H9 (cell line): Measurements from ENCODE around the gene GPX5. TPM values are rescaled to one million over a fixed set of nuclear protein-coding genes. Genes with fewer than 3 reads are reported as not detected.

Experiments
- DNase-seq: peaks from one replicate; pipeline ENCODE4 v3.0.0-alpha.2; 2017
- H2AFZ ChIP-seq: one replicate; pipeline ENCODE4 v1.6.1; 2013; ENCODE audit warnings: mild to moderate bottlenecking, low read length, control low read depth, moderate library complexity
- H2AK5ac ChIP-seq: 2 replicates; pipeline ENCODE4 v1.6.1; 2013; ENCODE audit warnings: low read length, control low read depth, mixed read lengths; ENCODE audit not compliant: insufficient read length
- H2BK120ac ChIP-seq: one replicate; pipeline ENCODE4 v1.6.1; 2013; ENCODE audit warnings: low read depth, mild to moderate bottlenecking, low read length, control low read depth, inconsistent platforms; ENCODE audit not compliant: poor library complexity, severe bottlenecking
- H2BK12ac ChIP-seq: 2 replicates; pipeline ENCODE4 v1.6.1; 2013; ENCODE audit warnings: low read length, control low read depth, mixed read lengths, low read depth; ENCODE audit not compliant: insufficient read length
- H2BK15ac ChIP-seq: 2 replicates; pipeline ENCODE4 v1.6.1; 2013; ENCODE audit warnings: low read depth, low read length, control low read depth
- H2BK20ac ChIP-seq: one replicate; pipeline ENCODE4 v1.6.1; 2013; ENCODE audit warnings: low read depth, mild to moderate bottlenecking, low read length, control low read depth, inconsistent platforms; ENCODE audit not compliant: poor library complexity, severe bottlenecking
- H2BK5ac ChIP-seq: 2 replicates; pipeline ENCODE4 v1.6.1; 2013; ENCODE audit warnings: low read length, control low read depth, mixed read lengths; ENCODE audit not compliant: insufficient read length
- H3K14ac ChIP-seq: 2 replicates; pipeline ENCODE4 v1.6.1; 2013; ENCODE audit warnings: low read length, control low read depth; ENCODE audit not compliant: insufficient read depth
- H3K18ac ChIP-seq: 2 replicates; pipeline ENCODE4 v1.6.1; 2013; ENCODE audit warnings: low read depth, mild to moderate bottlenecking, mixed read lengths, low read length, control low read depth; ENCODE audit not compliant: insufficient read length
- H3K23ac ChIP-seq: 2 replicates; pipeline ENCODE4 v1.6.1; 2013; ENCODE audit warnings: low read length, control low read depth, mixed read lengths, low read depth; ENCODE audit not compliant: insufficient read length
- H3K23me2 ChIP-seq: 2 replicates; pipeline ENCODE4 v1.6.1; 2013; ENCODE audit warnings: low read depth, mild to moderate bottlenecking, mixed read lengths, low read length, control low read depth; ENCODE audit not compliant: insufficient read length, poor library complexity, severe bottlenecking
- H3K27ac ChIP-seq: 2 replicates; pipeline ENCODE4 v1.5.1; 2013; ENCODE audit warnings: low read length, control low read depth, mixed read lengths, low read depth; ENCODE audit not compliant: insufficient read length
- H3K27me3 ChIP-seq: 2 replicates; pipeline ENCODE4 v1.6.1; 2013; ENCODE audit warnings: low read length, control low read depth, inconsistent platforms; ENCODE audit not compliant: insufficient read depth
- H3K4ac ChIP-seq: 2 replicates; pipeline ENCODE4 v1.6.1; 2013; ENCODE audit warnings: low read depth, mild to moderate bottlenecking, control low read depth, inconsistent platforms, low read length, moderate library complexity
- H3K4me1 ChIP-seq: 2 replicates; pipeline ENCODE4 v1.6.1; 2013; ENCODE audit warnings: low read length, control low read depth, inconsistent platforms; ENCODE audit not compliant: insufficient read depth
- H3K4me2 ChIP-seq: 2 replicates; pipeline ENCODE4 v1.6.1; 2013; ENCODE audit warnings: low read length, control low read depth, mixed read lengths; ENCODE audit not compliant: insufficient read length, insufficient read depth
- H3K56ac ChIP-seq: 2 replicates; pipeline ENCODE4 v1.6.1; 2013; ENCODE audit warnings: low read depth, mild to moderate bottlenecking, mixed read lengths, low read length, control low read depth; ENCODE audit not compliant: insufficient read length
- H3K79me1 ChIP-seq: 2 replicates; pipeline ENCODE4 v1.6.1; 2013; ENCODE audit warnings: low read depth, mild to moderate bottlenecking, moderate library complexity, low read length, control low read depth, inconsistent platforms; ENCODE audit not compliant: insufficient read depth, poor library complexity, severe bottlenecking
- H3K79me2 ChIP-seq: 2 replicates; pipeline ENCODE4 v1.6.1; 2013; ENCODE audit warnings: low read length, control low read depth, inconsistent platforms; ENCODE audit not compliant: insufficient read depth
- H3K9ac ChIP-seq: 2 replicates; pipeline ENCODE4 v1.6.1; 2013; ENCODE audit warnings: low read length, control low read depth, mixed read lengths; ENCODE audit not compliant: insufficient read length; ENCODE audit errors: extremely low read depth
- H3K9me3 ChIP-seq: one replicate; pipeline ENCODE4 v1.6.1; 2013; ENCODE audit warnings: low read depth, low read length, inconsistent platforms; ENCODE audit not compliant: control insufficient read depth
- H3T11ph ChIP-seq: one replicate; pipeline ENCODE4 v1.6.1; 2013; ENCODE audit warnings: mild to moderate bottlenecking, low read length, control low read depth, inconsistent platforms
- H4K20me1 ChIP-seq: one replicate; pipeline ENCODE4 v1.6.1; 2013; ENCODE audit not compliant: control insufficient read depth, insufficient read length, insufficient read depth
- H4K5ac ChIP-seq: 2 replicates; pipeline ENCODE4 v1.6.1; 2013; ENCODE audit warnings: low read depth, mild to moderate bottlenecking, mixed read lengths, low read length, control low read depth; ENCODE audit not compliant: insufficient read length
- H4K8ac ChIP-seq: replicated peaks from 2 replicates; pipeline ENCODE4 v1.6.1; 2013; ENCODE audit warnings: low read length, control low read depth, mixed read lengths, low read depth; ENCODE audit not compliant: insufficient read length
- H4K91ac ChIP-seq: 2 replicates; pipeline ENCODE4 v1.6.1; 2013; ENCODE audit warnings: low read depth, mild to moderate bottlenecking, moderate library complexity, mixed read lengths, low read length, control low read depth; ENCODE audit not compliant: insufficient read length
- H3K27ac Mint-ChIP-seq, 3 experiments: 2 replicates in 2 of 3; 3 replicates in 1 of 3; pipeline ENCODE4 v1.8.0; 2020 to 2021; ENCODE audit warnings: mixed read lengths in 3 of 3, mild to moderate bottlenecking in 1 of 3, moderate library complexity in 1 of 3
- H3K27me3 Mint-ChIP-seq: 2 replicates; pipeline ENCODE4 v1.8.0; 2021; ENCODE audit warnings: low read depth, mild to moderate bottlenecking, moderate library complexity, mixed read lengths
- H3K36me3 Mint-ChIP-seq, 3 experiments: 2 replicates in 2 of 3; 3 replicates in 1 of 3; pipeline ENCODE4 v1.8.0; 2020 to 2021; ENCODE audit warnings: low read depth in 3 of 3, mixed read lengths in 3 of 3; ENCODE audit not compliant: insufficient read depth in 1 of 3
- H3K4me1 Mint-ChIP-seq, 2 experiments: 2 replicates each; pipeline ENCODE4 v1.8.0; 2020; ENCODE audit warnings: mixed read lengths in 2 of 2
- H3K4me3 Mint-ChIP-seq, 2 experiments: 2 replicates in 1 of 2; 3 replicates in 1 of 2; pipeline ENCODE4 v1.8.0; 2020 to 2021; ENCODE audit warnings: mild to moderate bottlenecking in 2 of 2, mixed read lengths in 2 of 2, moderate library complexity in 1 of 2
- H3K9me3 Mint-ChIP-seq, 2 experiments: 2 replicates in 1 of 2; 3 replicates in 1 of 2; pipeline ENCODE4 v1.8.0; 2020; ENCODE audit warnings: mild to moderate bottlenecking in 2 of 2, mixed read lengths in 2 of 2, moderate library complexity in 1 of 2
- WGBS: extraction: QIAGEN DNeasy Blood & Tissue Kit; methylation state at CpG from one replicate; pipeline ENCODE4 v1.1.7; 2013; ENCODE audit warnings: missing lambda C conversion rate, low lambda C conversion rate, mixed read lengths; ENCODE audit not compliant: insufficient read length; ENCODE audit errors: extremely low coverage; 5-methylcytosine and 5-hydroxymethylcytosine counted together
- total RNA-seq: library from RNA; stranded (reverse); gene quantifications from 2 replicates; pipeline ENCODE4 v1.2.1, GENCODE V29; 2021
- TF ChIP-seq, protein P1 (sequence below): fragments of 200-600 bp; sonication (generic); conservative IDR thresholded peaks from 3 replicates; pipeline ENCODE4 v1.8.0; 2021; ENCODE audit warnings: antibody characterized with exemption, mild to moderate bottlenecking

GPX5 gene
- total RNA-seq, 1 experiment from 2014 or later: not detected

- Histone ChIP-seq H2AK5ac (no peak overlapping the region), H2AFZ (no peak overlapping the region), H3K9ac (peak overlapping the region; percentile 6), H3K79me1 (no peaks in the 10 kb centered on the region), H3K23me2 (no peaks in the 10 kb centered on the region), H3K4me2 (peak overlapping the region; percentile 20), H3K56ac (no peak overlapping the region), H2BK5ac (no peak overlapping the region), H3K18ac (no peak overlapping the region), H4K5ac (no peak overlapping the region), H3K23ac (no peak overlapping the region), H4K8ac (no peak overlapping the region), H2BK12ac (no peak overlapping the region), H3T11ph (no peak overlapping the region), H3K9me3 (no peaks in the 10 kb centered on the region), H2BK15ac (no peak overlapping the region), H3K27me3 (no peaks in the 10 kb centered on the region; the same call in 1 of the 2 replicates), H3K4me1 (no peaks in the 10 kb centered on the region), H3K79me2 (no peaks in the 10 kb centered on the region), H2BK20ac (no peak overlapping the region), H3K14ac (peak overlapping the region; percentile 27; the same call in 1 of the 2 replicates), H3K27ac (no peak overlapping the region), H4K20me1 (no peaks in the 10 kb centered on the region), H4K91ac (no peak overlapping the region), H3K4ac (no peak overlapping the region), H2BK120ac (no peak overlapping the region)
- TF ChIP-seq, protein P1, sequence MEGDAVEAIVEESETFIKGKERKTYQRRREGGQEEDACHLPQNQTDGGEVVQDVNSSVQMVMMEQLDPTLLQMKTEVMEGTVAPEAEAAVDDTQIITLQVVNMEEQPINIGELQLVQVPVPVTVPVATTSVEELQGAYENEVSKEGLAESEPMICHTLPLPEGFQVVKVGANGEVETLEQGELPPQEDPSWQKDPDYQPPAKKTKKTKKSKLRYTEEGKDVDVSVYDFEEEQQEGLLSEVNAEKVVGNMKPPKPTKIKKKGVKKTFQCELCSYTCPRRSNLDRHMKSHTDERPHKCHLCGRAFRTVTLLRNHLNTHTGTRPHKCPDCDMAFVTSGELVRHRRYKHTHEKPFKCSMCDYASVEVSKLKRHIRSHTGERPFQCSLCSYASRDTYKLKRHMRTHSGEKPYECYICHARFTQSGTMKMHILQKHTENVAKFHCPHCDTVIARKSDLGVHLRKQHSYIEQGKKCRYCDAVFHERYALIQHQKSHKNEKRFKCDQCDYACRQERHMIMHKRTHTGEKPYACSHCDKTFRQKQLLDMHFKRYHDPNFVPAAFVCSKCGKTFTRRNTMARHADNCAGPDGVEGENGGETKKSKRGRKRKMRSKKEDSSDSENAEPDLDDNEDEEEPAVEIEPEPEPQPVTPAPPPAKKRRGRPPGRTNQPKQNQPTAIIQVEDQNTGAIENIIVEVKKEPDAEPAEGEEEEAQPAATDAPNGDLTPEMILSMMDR: no peak
- Mint-ChIP-seq H3K4me3 (peak overlapping the region in 1 of 2 experiments; percentile 1; a peak in 1 of 5 replicates), H3K27ac (peak overlapping the region in 1 of 3 experiments; percentile 32; a peak in 1 of 7 replicates), H3K36me3 (no peaks in the 10 kb centered on the region), H3K9me3 (no peaks in the 10 kb centered on the region), H3K4me1 (peaks cover 9 to 15% of the 10 kb centered on the region in 2 experiments), H3K27me3 (peaks cover 34% of the 10 kb centered on the region)
- 100% methylated on average over 3 of the region's 25 CpGs for WGBS
- no peak for DNase-seq
Observed at GRCh38 chr6:28553986-28554881, 28.6 kb downstream of the GPX5 start.
